Erythroblast (primary cell): ENCODE measurements around the gene RELN.
"Not testable (repeated sequence)": the region's sequence is repeated elsewhere in the genome, so short reads cannot be mapped to it uniquely, and the experiment has no call there.

Experiments used
- DNase-seq, 2 experiments: peaks; one replicate each; lab custom pipeline; 2025; lab: John Stamatoyannopoulos, UW
- GATA1 ChIP-seq: IDR thresholded peaks from 2 replicates; pipeline ENCODE4 v1.6.1; 2011; ENCODE audit warnings: low read depth, mild to moderate bottlenecking, control low read depth, low read length, moderate library complexity
- POLR2A ChIP-seq: IDR thresholded peaks from 2 replicates; pipeline ENCODE4 v1.6.1; 2011; ENCODE audit warnings: mild to moderate bottlenecking, low read length

The RELN gene

GRCh38 chr7:103989200-103989784 is at the start of gene RELN:
Gene RELN, minus strand, starts transcription at chr7:103989658. Its CDS starts 302 bp downstream, at chr7:103989356.
- peak; percentile 42 to 56 for DNase-seq
- TF ChIP-seq POLR2A (no peak), GATA1 (no peak)

GRCh38 chr7:104038136-104038535 is 48.7 kb upstream of the RELN start:
- no peak for TF ChIP-seq GATA1
- TF ChIP-seq POLR2A = no peak
- no peak for DNase-seq

- not testable (repeated sequence) for DNase-seq
Observed at GRCh38 chr7:104036889-104037288, 47.4 kb upstream of the RELN start.

DNA sequence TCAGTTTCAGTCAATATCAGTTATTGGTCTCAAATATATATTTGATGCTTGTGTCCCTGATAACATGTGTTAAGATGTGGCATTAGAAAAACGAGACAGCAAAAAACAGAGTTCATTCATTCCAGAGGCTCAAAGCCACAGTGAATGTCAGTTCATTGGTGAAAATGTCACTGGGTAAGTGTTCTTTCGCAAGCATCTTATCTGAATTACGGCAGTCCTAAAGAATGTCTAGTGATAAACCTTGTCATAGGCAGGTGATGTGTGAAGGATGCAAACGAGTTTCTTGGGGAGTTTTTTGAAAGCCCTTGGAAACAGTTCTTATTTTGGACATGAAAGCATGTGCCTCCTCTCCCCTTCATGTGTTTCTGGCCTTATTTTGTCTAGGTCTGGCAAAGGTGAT is 45.9 kb upstream of the RELN start:
- no peak for DNase-seq
- TF ChIP-seq POLR2A (no peak), GATA1 (no peak)

GRCh38 chr7:104034679-104035078 is 45.2 kb upstream of the RELN start:
- no peak for TF ChIP-seq POLR2A
- no peak for TF ChIP-seq GATA1
- DNase-seq = no peak

DNA sequence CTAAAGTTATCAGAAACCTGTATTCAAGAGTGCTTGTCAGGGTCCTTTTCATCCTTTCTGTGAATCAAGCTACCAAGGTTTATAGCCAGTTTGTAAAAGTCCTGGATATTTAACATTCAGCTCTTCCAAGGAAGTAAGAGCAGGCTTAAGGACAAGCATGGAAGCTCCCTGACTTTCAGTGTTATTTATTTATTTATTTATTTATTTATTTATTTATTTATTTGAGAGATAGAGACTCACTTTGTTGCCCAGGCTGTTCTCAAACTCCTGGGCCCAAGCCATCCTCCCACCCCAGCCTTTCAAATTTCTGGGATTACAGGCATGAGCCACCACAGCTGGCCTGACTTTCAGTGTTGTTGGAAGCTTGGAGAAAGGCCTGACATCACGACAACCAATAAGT is 44.4 kb upstream of the RELN start:
- DNase-seq = no peak
- TF ChIP-seq POLR2A (no peak), GATA1 (no peak)

GRCh38 chr7:104032486-104032885 is 43.0 kb upstream of the RELN start:
- TF ChIP-seq POLR2A = no peak
- no peak for TF ChIP-seq GATA1
- DNase-seq = no peak

DNA sequence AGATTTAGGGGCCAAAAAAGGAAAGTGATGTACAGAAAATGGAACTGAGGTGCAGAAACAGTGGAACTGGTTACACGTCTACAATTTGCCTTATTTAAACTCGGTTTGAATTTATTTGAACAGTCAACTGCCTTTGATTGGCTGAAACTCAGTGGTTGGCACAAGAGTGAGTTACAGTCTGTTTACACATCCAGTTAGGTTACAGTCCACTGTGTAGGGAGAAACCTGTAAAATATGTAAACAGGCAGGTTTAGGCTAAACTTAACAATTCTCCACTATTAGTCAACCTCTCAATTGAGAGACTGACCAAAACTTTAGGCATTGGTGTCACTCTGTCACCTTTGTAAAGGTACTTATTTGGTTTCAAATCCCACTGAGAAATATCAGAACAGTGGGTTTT is 40.3 kb upstream of the RELN start:
- no peak for DNase-seq
- no peak for TF ChIP-seq POLR2A
- no peak for TF ChIP-seq GATA1

DNA sequence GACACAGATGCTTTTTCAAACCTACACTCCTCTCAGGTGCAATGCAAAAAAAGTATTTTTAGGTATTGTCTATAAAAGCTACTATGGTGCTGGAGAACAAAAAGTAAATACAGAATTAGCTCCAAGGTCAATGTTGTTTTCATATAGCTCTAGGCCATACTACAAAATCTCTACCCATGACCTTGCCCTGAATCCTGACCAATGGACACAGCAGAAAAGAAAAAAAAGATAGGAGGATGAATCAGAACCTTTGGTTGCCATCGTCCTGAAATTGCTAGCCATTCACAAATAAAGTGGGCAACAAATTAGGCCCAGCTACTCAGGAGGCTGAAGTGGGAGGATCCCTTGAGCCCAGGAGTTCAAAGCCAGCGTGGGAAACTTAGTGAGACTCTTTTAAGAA is 35.2 kb upstream of the RELN start:
- no peak for DNase-seq
- TF ChIP-seq GATA1 (no peak), POLR2A (no peak)

DNA sequence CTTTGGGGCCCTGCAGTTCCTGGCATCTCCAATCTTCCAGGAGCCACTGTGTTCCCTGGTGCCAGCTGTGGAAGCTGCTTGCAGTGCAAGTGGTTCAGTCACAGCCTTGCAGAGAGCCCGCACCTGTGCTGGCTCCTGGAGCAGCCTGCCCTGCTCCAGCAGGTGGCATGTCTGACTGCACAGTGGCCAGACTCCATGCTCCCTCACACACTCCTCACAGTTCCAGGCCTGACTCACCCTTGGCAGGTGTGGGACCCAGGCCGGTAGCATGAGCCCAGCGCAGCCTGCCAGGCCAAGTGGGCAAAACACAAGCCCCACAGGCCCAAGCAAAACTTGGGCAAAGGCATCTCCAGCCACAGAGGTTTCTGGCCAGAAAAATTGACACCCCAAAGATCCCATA is 33.6 kb upstream of the RELN start:
- TF ChIP-seq POLR2A (no peak), GATA1 (no peak)
- no peak for DNase-seq

DNA sequence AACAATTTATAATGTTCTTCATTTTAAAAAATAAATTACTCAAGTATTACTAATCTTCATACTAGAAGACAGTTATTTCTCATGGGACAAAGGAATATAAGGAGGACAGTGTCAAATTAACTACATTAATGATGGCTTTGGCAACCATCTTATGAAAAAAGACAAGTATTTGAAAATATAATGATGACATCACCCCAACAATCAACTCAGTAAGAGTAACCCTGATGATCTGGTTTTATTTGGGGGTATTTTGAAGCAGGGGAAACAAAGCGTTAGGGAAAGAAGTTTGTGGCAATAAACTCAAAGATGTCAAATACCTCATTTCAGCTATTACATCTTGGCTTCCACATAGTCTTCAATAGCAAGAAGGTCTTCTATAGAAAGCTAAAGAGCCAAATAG is 29.0 kb upstream of the RELN start:
- TF ChIP-seq GATA1 (no peak), POLR2A (no peak)
- DNase-seq = no peak

DNA sequence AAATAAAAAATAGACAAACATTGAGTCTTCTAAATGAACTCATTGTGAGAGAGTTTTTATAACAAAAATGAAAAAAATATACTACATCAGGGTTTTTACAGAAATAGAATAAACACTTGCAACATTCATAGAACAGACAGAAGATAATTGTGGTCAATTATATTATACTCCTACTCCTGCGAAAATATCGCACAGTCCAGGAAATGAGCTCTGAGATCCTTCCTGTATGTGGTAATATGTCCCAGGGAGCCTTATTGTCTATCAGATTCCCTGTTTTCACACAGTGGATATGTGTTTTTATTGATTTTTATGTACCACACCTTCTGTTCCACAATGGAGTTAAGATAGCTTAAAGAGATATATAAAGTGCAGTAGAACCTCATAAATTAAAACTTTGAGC is 27.5 kb upstream of the RELN start:
- no peak for DNase-seq
- TF ChIP-seq POLR2A (no peak), GATA1 (no peak)

DNA sequence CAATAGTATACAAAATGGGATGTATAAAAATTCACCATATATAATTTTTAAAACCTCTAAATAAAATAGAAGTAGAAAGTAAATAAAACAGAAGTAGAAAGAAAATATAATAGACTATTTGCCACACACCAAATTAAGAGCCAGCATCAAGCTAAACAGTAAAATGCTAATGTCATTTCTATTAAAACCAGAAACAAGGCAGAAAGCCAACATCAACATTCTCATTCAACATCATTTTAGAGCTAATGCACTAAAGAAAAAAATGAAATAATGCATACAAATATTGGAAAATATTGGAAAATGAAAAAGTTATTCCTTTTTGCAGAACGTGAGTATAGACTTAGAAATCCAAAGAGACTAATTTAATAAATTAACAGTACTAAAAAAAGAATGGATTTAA is 23.4 kb upstream of the RELN start:
- TF ChIP-seq POLR2A (no peak), GATA1 (no peak)
- DNase-seq = no peak

- DNase-seq = no peak
- TF ChIP-seq GATA1 = no peak
- no peak for TF ChIP-seq POLR2A
Observed at GRCh38 chr7:104011829-104012228, 22.4 kb upstream of the RELN start.
